Activated T-helper 9 cell treated with anti-CD3 and anti-CD28 coated beads, Interleukin-2, amount 50 U/mL, for 16 hours (primary cell): ENCODE data around the gene ROPN1B.

Source experiments
- DNase-seq: peaks from one replicate; pipeline ENCODE4 v3.0.0-alpha.2; 2020; ENCODE audit warnings: low read depth

Gene ROPN1B

GRCh38 chr3:126004692-126005091 is 35.7 kb downstream of the ROPN1B start:
- DNase-seq = no peak

GRCh38 chr3:126005951-126006350 is 37.0 kb downstream of the ROPN1B start:
- no peak for DNase-seq

GRCh38 chr3:126008219-126008618 is 39.2 kb downstream of the ROPN1B start:
- DNase-seq = no peak

DNA sequence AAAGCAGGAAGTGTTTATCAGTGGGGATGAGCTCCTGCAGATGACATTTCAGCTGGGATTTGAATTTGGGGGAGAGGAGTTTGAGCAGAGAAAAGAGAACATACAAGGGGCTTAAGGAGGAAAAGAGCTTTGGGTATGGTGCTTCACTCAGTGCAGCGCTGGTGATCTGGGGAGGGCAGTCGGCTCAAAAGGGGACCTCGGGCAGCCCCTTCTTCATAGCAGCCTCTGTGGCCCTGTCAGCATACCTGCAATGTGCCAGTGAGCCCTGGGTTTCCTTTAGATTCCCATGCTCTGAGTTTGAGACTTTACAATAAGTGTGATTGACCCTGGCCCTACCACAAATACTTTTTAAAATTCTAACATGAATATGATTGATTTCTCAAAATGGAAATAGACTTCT is 40.2 kb downstream of the ROPN1B start:
- DNase-seq = no peak

DNA sequence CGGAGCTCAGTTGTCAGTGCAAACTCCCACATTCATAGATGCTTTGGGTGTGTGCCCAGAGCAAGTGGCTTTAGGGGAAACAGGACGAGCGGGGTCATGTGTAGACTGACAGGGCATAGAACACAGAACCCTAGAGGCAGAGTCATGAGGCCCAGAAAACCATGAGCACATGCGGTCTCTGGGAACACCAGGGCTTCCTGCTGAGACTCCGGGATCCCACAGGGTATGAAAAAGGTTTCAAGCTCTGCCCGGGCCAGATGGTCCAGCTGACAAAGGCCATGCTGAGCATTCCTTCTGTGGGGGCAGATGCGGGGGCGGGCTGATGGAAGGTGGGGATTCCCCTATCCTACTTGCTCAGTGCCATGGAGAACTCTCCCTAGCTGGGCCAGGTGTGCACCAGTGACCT is 44.8 kb downstream of the ROPN1B start:
- DNase-seq = no peak

GRCh38 chr3:126014252-126014651 is 45.3 kb downstream of the ROPN1B start:
- DNase-seq = no peak

DNA sequence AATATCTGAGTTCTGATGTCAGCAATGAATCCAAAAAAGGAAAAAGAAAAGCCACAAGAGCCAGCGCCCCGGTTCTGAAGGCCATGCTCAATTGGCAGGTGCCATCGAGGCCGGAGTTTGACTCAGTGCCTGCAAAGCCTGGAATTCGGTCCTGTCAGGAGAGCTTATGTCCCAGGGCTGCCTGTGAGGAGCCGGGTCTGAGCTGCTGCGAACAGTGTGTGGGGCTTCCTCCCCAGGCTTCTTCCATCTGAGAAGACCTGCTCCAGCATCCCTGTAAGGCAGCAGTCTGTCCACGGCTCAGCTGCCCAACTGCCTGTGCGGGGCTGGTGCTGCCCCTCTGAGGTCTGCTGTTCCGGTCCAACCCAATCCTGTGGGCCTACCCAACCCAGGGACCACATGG is 46.1 kb downstream of the ROPN1B start:
- no peak for DNase-seq

DNA sequence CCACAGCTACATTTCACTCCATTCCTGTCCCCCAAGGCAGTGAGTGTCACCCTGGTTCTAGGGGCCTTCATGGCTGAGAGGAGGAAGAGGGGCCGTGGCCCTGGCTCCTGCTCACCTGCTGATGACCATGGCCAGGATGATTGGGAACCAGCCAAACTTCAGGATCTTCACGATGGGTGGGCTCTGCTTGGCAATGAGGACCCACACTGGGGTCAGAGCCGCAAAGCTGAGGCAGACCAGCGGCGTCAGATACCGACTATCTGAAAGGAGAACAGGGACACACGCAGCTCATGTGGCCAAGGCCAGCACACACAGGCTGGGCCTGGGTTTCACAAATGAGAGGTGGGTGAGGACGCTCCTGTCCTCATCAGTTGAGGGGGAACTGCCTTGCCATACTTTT is 47.6 kb downstream of the ROPN1B start:
- no peak for DNase-seq

DNA sequence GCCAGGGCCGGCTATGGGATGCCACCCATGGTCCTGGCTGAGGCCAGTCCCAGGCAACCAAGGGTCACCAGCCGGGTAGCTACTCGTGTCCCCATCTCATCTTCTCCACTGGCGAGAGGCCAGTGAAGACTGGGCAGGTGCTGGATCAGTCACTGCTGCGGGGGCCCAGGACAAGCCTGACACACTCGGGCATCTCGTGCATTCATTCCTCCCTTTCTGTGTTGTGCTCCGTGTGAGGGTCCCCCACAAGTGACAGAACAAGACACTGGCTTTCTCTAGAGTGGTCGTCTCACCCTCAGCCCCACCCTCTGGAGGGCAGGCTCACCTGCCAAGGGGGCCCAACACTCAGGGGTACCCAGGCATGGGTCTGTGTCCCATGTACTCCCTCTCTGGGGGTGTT is 48.4 kb downstream of the ROPN1B start:
- DNase-seq = no peak

DNA sequence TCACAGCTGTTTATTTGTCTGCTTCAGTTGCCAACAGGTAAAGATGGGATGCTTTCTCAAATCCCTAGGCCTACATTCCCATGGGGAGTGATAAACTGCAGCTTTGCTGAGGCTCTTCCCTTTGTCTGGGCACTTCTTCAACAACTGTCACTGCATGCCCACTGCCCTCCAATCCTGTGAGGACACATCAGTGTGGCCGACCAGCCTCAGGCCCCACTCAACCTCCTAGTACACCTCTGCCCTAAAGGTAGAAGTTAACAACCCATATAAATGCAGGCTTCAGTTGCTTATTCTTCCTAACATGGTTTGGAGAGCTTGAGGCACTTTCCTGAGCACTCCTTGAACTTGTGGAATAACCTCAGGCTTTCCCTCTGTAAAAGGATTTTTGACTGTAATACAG is 49.6 kb downstream of the ROPN1B start:
- DNase-seq = no peak

GRCh38 chr3:126018995-126019394 is 50.0 kb downstream of the ROPN1B start:
- DNase-seq = no peak

GRCh38 chr3:126019683-126020082 is 50.7 kb downstream of the ROPN1B start:
- no peak for DNase-seq

- DNase-seq = no peak
Measured at GRCh38 chr3:126021224-126021623, 52.2 kb downstream of the ROPN1B start.

- no peak for DNase-seq
Measured at GRCh38 chr3:126021702-126022101, 52.7 kb downstream of the ROPN1B start.

DNA sequence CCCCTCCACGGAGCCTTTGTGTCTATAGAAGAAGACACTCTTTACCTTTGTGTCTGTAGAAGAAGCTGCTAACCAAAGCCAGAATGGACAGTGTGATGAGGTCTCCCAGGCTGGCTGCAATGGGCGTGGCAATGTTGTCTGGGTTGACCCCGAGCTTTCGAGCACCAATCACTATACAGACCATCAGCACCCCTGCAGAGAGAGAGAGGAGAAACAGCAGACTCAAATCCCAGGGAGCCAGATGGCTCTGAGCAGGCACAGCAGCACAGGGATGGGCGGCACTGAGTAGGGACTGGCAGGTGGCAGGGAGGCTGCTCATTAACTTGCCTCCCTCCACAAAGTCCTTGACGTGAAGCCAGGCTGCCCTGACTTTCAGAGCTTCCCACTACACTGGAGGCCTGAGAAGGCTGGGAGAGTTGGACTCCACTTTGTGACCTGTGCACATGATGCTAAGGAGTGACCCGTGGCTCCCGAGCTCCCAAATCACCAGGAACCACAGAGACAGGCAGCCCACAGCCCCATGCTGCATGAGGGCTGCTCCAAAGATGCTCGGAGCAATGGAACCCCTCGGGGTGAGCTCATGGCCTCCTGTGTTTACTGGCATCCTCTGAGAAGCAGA is 53.9 kb downstream of the ROPN1B start:
- no peak for DNase-seq

- no peak for DNase-seq
Measured at GRCh38 chr3:126023390-126023789, 54.4 kb downstream of the ROPN1B start.

- DNase-seq = no peak
Measured at GRCh38 chr3:126024049-126024854, 55.3 kb downstream of the ROPN1B start.

- DNase-seq = no peak
Measured at GRCh38 chr3:126025116-126025729, 56.2 kb downstream of the ROPN1B start.

GRCh38 chr3:126025862-126026261 is 56.9 kb downstream of the ROPN1B start:
- DNase-seq = no peak

- DNase-seq = no peak
Measured at GRCh38 chr3:126026277-126026751, 57.3 kb downstream of the ROPN1B start.

- DNase-seq = no peak
Measured at GRCh38 chr3:126026761-126027160, 57.8 kb downstream of the ROPN1B start.

GRCh38 chr3:126028096-126028495 is 59.1 kb downstream of the ROPN1B start:
- DNase-seq = no peak

DNA sequence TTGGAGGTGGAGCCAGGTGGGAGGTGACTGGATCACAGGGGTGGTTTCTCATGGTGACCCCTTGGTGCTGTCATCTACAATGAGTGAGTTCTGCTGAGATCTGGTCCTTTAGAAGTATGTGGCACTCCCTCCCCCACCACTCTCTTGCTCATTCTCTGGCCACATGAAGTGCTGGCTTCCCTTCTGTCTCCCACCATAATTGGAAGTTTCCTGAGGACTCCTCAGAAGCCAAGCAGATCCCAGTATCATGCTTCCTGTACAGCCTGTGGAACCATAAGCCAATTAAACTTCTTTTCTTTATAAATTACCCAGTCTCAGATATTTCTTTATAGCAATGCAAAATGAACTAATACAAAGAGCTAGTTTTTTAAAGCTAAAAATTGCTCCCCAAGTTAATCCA is 60.3 kb downstream of the ROPN1B start:
- no peak for DNase-seq
